SK-N-SH (cell line): ENCODE measurements around the gene KRT17. TPM values are rescaled to one million over a fixed set of nuclear protein-coding genes. Genes with fewer than 3 reads are reported as not detected.

Source experiments
- CTCF ChIA-PET: fragments of 300-600, 350-600 bp; formaldehyde crosslinking; extraction: SDS; loops from one replicate; lab custom pipeline; 2021; lab: Yijun Ruan, JAX
- POLR2A ChIA-PET: fragments of 350-600 bp; sonication (Branson Sonifier 250); formaldehyde crosslinking; extraction: SDS; loops from one replicate; lab custom pipeline; 2020; ENCODE audit warnings: antibody characterized with exemption, inconsistent platforms; lab: Yijun Ruan, JAX
- DNase-seq: peaks from one replicate; pipeline ENCODE4 v3.0.0; 2012
- H2AFZ ChIP-seq: fragments of 200-600 bp; sonication (generic); 2 replicates; pipeline ENCODE4 v1.8.1; 2016; ENCODE audit warnings: antibody characterized with exemption, mild to moderate bottlenecking, low read depth
- H3F3A ChIP-seq: fragments of 200-600 bp; sonication (generic); replicated peaks from 2 replicates; pipeline ENCODE3; 2016; ENCODE audit warnings: antibody characterized with exemption, mild to moderate bottlenecking; ENCODE audit not compliant: insufficient read depth
- H3K27ac ChIP-seq, 2 experiments: fragments of 200-500 bp in 1 of 2; fragments of 200-600 bp in 1 of 2; sonication (Bioruptor generic) in 1 of 2; sonication (generic), shearing (Covaris generic) in 1 of 2; 2 replicates each; pipeline versions ENCODE4 v1.5.1 to v1.6.1; 2014 to 2016; ENCODE audit warnings: low read depth in 2 of 2, inconsistent platforms in 1 of 2, low read length in 1 of 2, mild to moderate bottlenecking in 1 of 2, mixed read lengths in 1 of 2
- H3K27me3 ChIP-seq: fragments of 200-600 bp; sonication (generic), shearing (Covaris generic); 2 replicates; pipeline ENCODE4 v1.6.1; 2016; ENCODE audit warnings: mixed run types; ENCODE audit not compliant: insufficient read depth
- H3K36me3 ChIP-seq, 2 experiments: fragments of 200-500 bp in 1 of 2; fragments of 200-600 bp in 1 of 2; sonication (Bioruptor generic) in 1 of 2; sonication (generic) in 1 of 2; replicated peaks in 1 of 2; 2 replicates each; pipeline versions ENCODE3 to v1.5.1; 2014 to 2016; ENCODE audit warnings: low read length in 1 of 2, mild to moderate bottlenecking in 1 of 2; ENCODE audit not compliant: insufficient read depth in 2 of 2, control insufficient read depth in 1 of 2
- H3K4me1 ChIP-seq, 2 experiments: fragments of 200-500 bp in 1 of 2; fragments of 200-600 bp in 1 of 2; sonication (Bioruptor generic) in 1 of 2; sonication (generic), shearing (Covaris generic) in 1 of 2; 2 replicates each; pipeline versions ENCODE4 v1.5.1 to v1.6.1; 2014 to 2016; ENCODE audit warnings: low read depth in 1 of 2, low read length in 1 of 2, mixed run types in 1 of 2; ENCODE audit not compliant: insufficient read depth in 2 of 2, control insufficient read depth in 1 of 2
- H3K4me2 ChIP-seq: fragments of 200-600 bp; sonication (generic), shearing (Covaris generic); 2 replicates; pipeline ENCODE4 v1.6.1; 2017; ENCODE audit warnings: mixed run types
- H3K4me3 ChIP-seq, 2 experiments: fragments of 200-500 bp in 1 of 2; fragments of 200-600 bp in 1 of 2; sonication (Bioruptor generic) in 1 of 2; sonication (generic), shearing (Covaris generic) in 1 of 2; 2 replicates each; pipeline versions ENCODE4 v1.5.1 to v1.8.1; 2014 to 2016; ENCODE audit warnings: low read depth in 2 of 2, inconsistent platforms in 1 of 2, low read length in 1 of 2, mild to moderate bottlenecking in 1 of 2, mixed read lengths in 1 of 2, moderate library complexity in 1 of 2
- H3K79me2 ChIP-seq: fragments of 200-600 bp; sonication (generic); 2 replicates; pipeline ENCODE4 v1.8.1; 2017; ENCODE audit warnings: mild to moderate bottlenecking; ENCODE audit not compliant: insufficient read depth
- H3K9ac ChIP-seq: fragments of 200-600 bp; sonication (generic); 2 replicates; pipeline ENCODE4 v1.6.1; 2017; ENCODE audit warnings: mixed run types
- H3K9me2 ChIP-seq: fragments of 200-600 bp; sonication (generic); 2 replicates; pipeline ENCODE4 v1.6.1; 2017; ENCODE audit warnings: mixed run types
- H3K9me3 ChIP-seq: fragments of 200-600 bp; sonication (generic); 2 replicates; pipeline ENCODE4 v1.6.1; 2017; ENCODE audit warnings: mixed run types, mild to moderate bottlenecking, moderate library complexity
- H4K20me1 ChIP-seq: fragments of 200-600 bp; sonication (generic); 2 replicates; pipeline ENCODE4 v1.6.1; 2017; ENCODE audit warnings: mild to moderate bottlenecking, mixed run types; ENCODE audit not compliant: insufficient read depth
- CTCF ChIP-seq: fragments of 200-600 bp; sonication (generic); IDR thresholded peaks from 2 replicates; pipeline ENCODE4 v1.6.1; 2017; ENCODE audit warnings: antibody characterized with exemption, mild to moderate bottlenecking, moderate library complexity
- ELF1 ChIP-seq: IDR thresholded peaks from 2 replicates; pipeline ENCODE4 v1.4.0; 2012
- EP300 ChIP-seq, 2 experiments: IDR thresholded peaks; 2 replicates each; pipeline versions ENCODE4 v1.4.0 to v1.6.1; 2012; ENCODE audit warnings: borderline replicate concordance in 1 of 2, low read depth in 1 of 2, low read length in 1 of 2
- FOSL2 ChIP-seq: IDR thresholded peaks from 2 replicates; pipeline ENCODE4 v1.4.0; 2012; ENCODE audit warnings: low read depth, mild to moderate bottlenecking, moderate library complexity, borderline replicate concordance
- FOXM1 ChIP-seq: IDR thresholded peaks from 2 replicates; pipeline ENCODE4 v1.4.0; 2012; ENCODE audit warnings: low read depth, mild to moderate bottlenecking
- GABPA ChIP-seq: IDR thresholded peaks from 2 replicates; pipeline ENCODE4 v1.4.0; 2012; ENCODE audit warnings: low read depth, mild to moderate bottlenecking
- GATA2 ChIP-seq: sonication (generic); formaldehyde crosslinking; IDR thresholded peaks from 2 replicates; pipeline ENCODE4 v1.5.0; 2020; ENCODE audit warnings: mild to moderate bottlenecking, missing genetic modification reagents
- IRF3 ChIP-seq: fragments of 150-350 bp; IDR thresholded peaks from 2 replicates; pipeline ENCODE4 v1.6.1; 2016; ENCODE audit warnings: mild to moderate bottlenecking, low read depth, low read length
- MEF2A ChIP-seq: IDR thresholded peaks from 2 replicates; pipeline ENCODE4 v1.4.0; 2012; ENCODE audit warnings: low read depth, borderline replicate concordance
- NFIC ChIP-seq: IDR thresholded peaks from 2 replicates; pipeline ENCODE4 v1.4.0; 2012; ENCODE audit warnings: borderline replicate concordance
- NRF1 ChIP-seq: IDR thresholded peaks from 2 replicates; pipeline ENCODE4 v1.6.1; 2012; ENCODE audit warnings: low read depth, mild to moderate bottlenecking, low read length
- PBX3 ChIP-seq: IDR thresholded peaks from 2 replicates; pipeline ENCODE4; 2012
- REST ChIP-seq: IDR thresholded peaks from 2 replicates; pipeline ENCODE4 v1.6.1; 2012; ENCODE audit warnings: mild to moderate bottlenecking, low read depth, low read length, moderate library complexity
- RFX5 ChIP-seq: IDR thresholded peaks from 2 replicates; pipeline ENCODE4 v1.6.1; 2012; ENCODE audit warnings: mild to moderate bottlenecking, improper control_type of control experiment, low read length
- TAF1 ChIP-seq: IDR thresholded peaks from 2 replicates; pipeline ENCODE4 v1.6.1; 2012; ENCODE audit warnings: low read depth, mild to moderate bottlenecking, low read length, moderate library complexity, borderline replicate concordance
- TEAD4 ChIP-seq: IDR thresholded peaks from 2 replicates; pipeline ENCODE4 v1.4.0; 2012; ENCODE audit warnings: mild to moderate bottlenecking, borderline replicate concordance; ENCODE audit not compliant: insufficient read depth
- USF2 ChIP-seq: fragments of 150-350 bp; IDR thresholded peaks from 2 replicates; pipeline ENCODE4 v1.6.1; 2017; ENCODE audit warnings: antibody characterized with exemption, low read length, low read depth, borderline replicate concordance
- ZBTB33 ChIP-seq: IDR thresholded peaks from 2 replicates; pipeline ENCODE4 v1.4.0; 2012; ENCODE audit warnings: low read depth, borderline replicate concordance
- WGBS: methylation state at CpG from one replicate; pipeline ENCODE4 v1.1.6; 2017; ENCODE audit warnings: low lambda C conversion rate; 5-methylcytosine and 5-hydroxymethylcytosine counted together
- polyA plus RNA-seq, 3 experiments: library from polyadenylated mRNA; depleted of rRNA; stranded (reverse); fragments of >200 nt; gene quantifications; 2 replicates each; pipeline ENCODE4 v1.2.3, GENCODE V29; 2012

The KRT17 gene
- polyA plus RNA-seq, 1 of the 3 experiments (the other 2 are of a cell fraction) = 0.39 TPM

GRCh38 chr17:41653421-41653820 lies 29.0 kb upstream of the KRT17 start (continued):
- TF ChIP-seq USF2 = no peak
- no peak for TF ChIP-seq IRF3
- no peak for TF ChIP-seq GABPA
- no peak for TF ChIP-seq MEF2A
- no peak for TF ChIP-seq RFX5
- no peak for TF ChIP-seq ZBTB33

- peaks cover 0 to 9% of the 10 kb centered on the region in 2 experiments; a peak in 1 of 4 replicates for H3K4me1 ChIP-seq
- CTCF ChIA-PET = interaction anchor here (1.4 to 20.6 kb wide), 6 partner anchors 8 to 849 kb away, joined by 3 to 646 read pairs (median 6); no protein-coding TSS in a partner anchor
- no peaks in the 10 kb centered on the region for H3K36me3 ChIP-seq
- DNase-seq = no peak
- no peak overlapping the region for H3K4me2 ChIP-seq
- POLR2A ChIA-PET = no interaction called here
- WGBS = 13% methylated on average over 1 of the region's 5 CpGs
- H3K27ac ChIP-seq = no peak overlapping the region
- H3K9me3 ChIP-seq = no peaks in the 10 kb centered on the region
- H3K9me2 ChIP-seq = no peaks in the 10 kb centered on the region
- H3K4me3 ChIP-seq = no peak overlapping the region
- no peaks in the 10 kb centered on the region for H3K27me3 ChIP-seq
- H3K79me2 ChIP-seq = no peaks in the 10 kb centered on the region
- no peak overlapping the region for H3K9ac ChIP-seq
- no peaks in the 10 kb centered on the region for H3F3A ChIP-seq
- no peaks in the 10 kb centered on the region for H4K20me1 ChIP-seq
- TF ChIP-seq PBX3 (no peak), ELF1 (no peak), NRF1 (no peak), REST (no peak), FOSL2 (no peak), CTCF (no peak), NFIC (no peak), EP300 (IDR thresholded peaks at IDR 0.05; ENCODE audit: borderline replicate concordance in 1 of 2, low read depth in 1 of 2, low read length in 1 of 2) (no peak), USF2 (no peak), GATA2 (no peak), TEAD4 (no peak), FOXM1 (no peak), TAF1 (no peak)
- H2AFZ ChIP-seq = no peak overlapping the region
Observed at GRCh38 chr17:41652461-41652970, 28.1 kb upstream of the KRT17 start.
